HEK293 (cell line): ENCODE data around the gene TPD52L3.

ENCODE experiments used
- CTCF ChIA-PET: fragments of 350-600 bp; formaldehyde crosslinking; extraction: SDS; loops from one replicate; lab custom pipeline; 2021; ENCODE audit warnings: antibody characterized with exemption; lab: Yijun Ruan, JAX
- POLR2A ChIA-PET: fragments of 300-600 bp; formaldehyde crosslinking; extraction: SDS; loops from one replicate; lab custom pipeline; 2020; ENCODE audit warnings: antibody characterized with exemption, inconsistent platforms; lab: Yijun Ruan, JAX
- H3K27ac ChIP-seq: fragments of 200-500 bp; sonication (Bioruptor generic); 2 replicates; pipeline ENCODE4 v1.5.1; 2014; ENCODE audit warnings: low read depth, low read length, control low read depth, inconsistent platforms; ENCODE audit errors: extremely low read depth
- H3K36me3 ChIP-seq, 2 experiments: fragments of 200-500 bp in 1 of 2; sonication (Bioruptor generic) in 1 of 2; 1 replicate in 1 of 2; 2 replicates in 1 of 2; pipeline ENCODE4 v1.5.1; 2014 to 2017; ENCODE audit warnings: inconsistent platforms in 2 of 2, low read length in 2 of 2; ENCODE audit not compliant: control insufficient read depth in 2 of 2, insufficient read depth in 1 of 2
- H3K4me1 ChIP-seq: fragments of 200-500 bp; sonication (Bioruptor generic); 2 replicates; pipeline ENCODE4 v1.5.1; 2014; ENCODE audit warnings: mild to moderate bottlenecking, low read length, inconsistent platforms; ENCODE audit not compliant: control insufficient read depth, insufficient read depth
- H3K4me3 ChIP-seq: 2 replicates; pipeline ENCODE4 v1.5.1; 2011; ENCODE audit warnings: low read depth, mild to moderate bottlenecking, control low read depth, low read length, moderate library complexity
- H3K9me3 ChIP-seq: fragments of 200-500 bp; sonication (Bioruptor generic); 2 replicates; pipeline ENCODE4 v1.5.1; 2014; ENCODE audit warnings: low read depth, low read length, inconsistent platforms; ENCODE audit not compliant: control insufficient read depth, insufficient read depth
- GLI4 ChIP-seq: fragments of 450-650 bp; formaldehyde crosslinking; IDR thresholded peaks from 2 replicates; pipeline ENCODE4 v1.5.1; 2016; ENCODE audit warnings: missing biosample characterization, missing genetic modification characterization
- HOXD13 ChIP-seq: sonication (generic); formaldehyde crosslinking; IDR thresholded peaks from 2 replicates; pipeline ENCODE4 v1.8.0; 2022; ENCODE audit warnings: missing genetic modification reagents, borderline replicate concordance
- KLF8 ChIP-seq: fragments of 450-650 bp; formaldehyde crosslinking; IDR thresholded peaks from 2 replicates; pipeline ENCODE4 v1.5.1; 2016; ENCODE audit warnings: missing biosample characterization, missing genetic modification characterization
- OSR2 ChIP-seq: fragments of 450-650 bp; formaldehyde crosslinking; IDR thresholded peaks from 2 replicates; pipeline ENCODE4 v1.5.1; 2016; ENCODE audit warnings: missing biosample characterization, missing genetic modification characterization
- RBAK ChIP-seq: fragments of 450-650 bp; formaldehyde crosslinking; IDR thresholded peaks from 2 replicates; pipeline ENCODE4 v1.5.1; 2016; ENCODE audit warnings: missing biosample characterization, missing genetic modification characterization
- SETDB1 ChIP-seq: IDR thresholded peaks from one replicate; pipeline ENCODE4 v1.6.1; 2017; ENCODE audit warnings: mild to moderate bottlenecking, low read length, moderate library complexity, mixed read lengths; ENCODE audit not compliant: insufficient read length
- SP7 ChIP-seq: fragments of 450-650 bp; formaldehyde crosslinking; IDR thresholded peaks from 2 replicates; pipeline ENCODE4 v1.5.1; 2016; ENCODE audit warnings: missing biosample characterization, missing genetic modification characterization
- ZBTB20 ChIP-seq: fragments of 450-650 bp; formaldehyde crosslinking; IDR thresholded peaks from 2 replicates; pipeline ENCODE4 v1.5.1; 2016; ENCODE audit warnings: missing biosample characterization, missing genetic modification characterization
- ZFHX2 ChIP-seq: fragments of 450-650 bp; formaldehyde crosslinking; conservative IDR thresholded peaks from 2 replicates; pipeline ENCODE4 v1.5.1; 2016; ENCODE audit warnings: missing biosample characterization, missing genetic modification characterization
- ZFP69B ChIP-seq: fragments of 450-650 bp; formaldehyde crosslinking; IDR thresholded peaks from 2 replicates; pipeline ENCODE4 v1.5.1; 2016; ENCODE audit warnings: missing biosample characterization, missing genetic modification characterization
- ZIC2 ChIP-seq: fragments of 450-650 bp; formaldehyde crosslinking; IDR thresholded peaks from 2 replicates; pipeline ENCODE4 v1.5.1; 2016; ENCODE audit warnings: missing biosample characterization, missing genetic modification characterization
- ZNF132 ChIP-seq: fragments of 450-650 bp; formaldehyde crosslinking; IDR thresholded peaks from 2 replicates; pipeline ENCODE4 v1.5.1; 2017; ENCODE audit warnings: missing biosample characterization, missing genetic modification characterization, borderline replicate concordance
- ZNF148 ChIP-seq: fragments of 450-650 bp; formaldehyde crosslinking; IDR thresholded peaks from 2 replicates; pipeline ENCODE4 v1.5.0; 2017; ENCODE audit warnings: missing biosample characterization, missing genetic modification characterization, borderline replicate concordance
- ZNF211 ChIP-seq: fragments of 450-650 bp; formaldehyde crosslinking; IDR thresholded peaks from 2 replicates; pipeline ENCODE4 v1.5.1; 2016; ENCODE audit warnings: low read depth, missing biosample characterization, missing genetic modification characterization
- ZNF302 ChIP-seq: fragments of 450-650 bp; formaldehyde crosslinking; IDR thresholded peaks from 2 replicates; pipeline ENCODE4 v1.5.1; 2016; ENCODE audit warnings: missing biosample characterization, missing genetic modification characterization, low read depth
- ZNF514 ChIP-seq: fragments of 450-650 bp; formaldehyde crosslinking; IDR thresholded peaks from 2 replicates; pipeline ENCODE4 v1.5.1; 2016; ENCODE audit warnings: missing biosample characterization, missing genetic modification characterization
- ZNF521 ChIP-seq: fragments of 450-650 bp; formaldehyde crosslinking; IDR thresholded peaks from 2 replicates; pipeline ENCODE4 v1.5.1; 2017; ENCODE audit warnings: missing biosample characterization, mild to moderate bottlenecking, missing genetic modification characterization
- ZNF548 ChIP-seq: fragments of 450-650 bp; formaldehyde crosslinking; IDR thresholded peaks from 2 replicates; pipeline ENCODE4 v1.5.1; 2016; ENCODE audit warnings: missing biosample characterization, missing genetic modification characterization
- ZNF585B ChIP-seq: fragments of 450-650 bp; formaldehyde crosslinking; IDR thresholded peaks from 2 replicates; pipeline ENCODE4 v1.5.1; 2016; ENCODE audit warnings: missing biosample characterization, missing genetic modification characterization
- ZNF600 ChIP-seq: fragments of 450-650 bp; formaldehyde crosslinking; IDR thresholded peaks from 2 replicates; pipeline ENCODE4 v1.5.1; 2016; ENCODE audit warnings: missing biosample characterization, missing genetic modification characterization
- ZNF621 ChIP-seq: fragments of 450-650 bp; formaldehyde crosslinking; IDR thresholded peaks from 2 replicates; pipeline ENCODE4 v1.5.1; 2017; ENCODE audit warnings: missing biosample characterization, missing genetic modification characterization
- ZNF626 ChIP-seq: fragments of 450-650 bp; sonication (Bioruptor Pico); formaldehyde crosslinking; IDR thresholded peaks from 2 replicates; pipeline ENCODE4 v1.5.1; 2018; ENCODE audit warnings: missing biosample characterization, missing genetic modification characterization, inconsistent platforms
- ZNF785 ChIP-seq: fragments of 450-650 bp; formaldehyde crosslinking; IDR thresholded peaks from 2 replicates; pipeline ENCODE4 v1.5.1; 2016; ENCODE audit warnings: missing biosample characterization, missing genetic modification characterization
- ZSCAN30 ChIP-seq: fragments of 450-650 bp; IDR thresholded peaks from 2 replicates; pipeline ENCODE4 v1.5.1; 2018; ENCODE audit warnings: missing biosample characterization, mild to moderate bottlenecking, missing genetic modification characterization, moderate library complexity
- ZSCAN4 ChIP-seq: fragments of 450-650 bp; formaldehyde crosslinking; IDR thresholded peaks from 2 replicates; pipeline ENCODE4 v1.5.1; 2017; ENCODE audit warnings: missing biosample characterization, missing genetic modification characterization
- ZXDB ChIP-seq: fragments of 450-650 bp; formaldehyde crosslinking; IDR thresholded peaks from 2 replicates; pipeline ENCODE4 v1.5.1; 2016; ENCODE audit warnings: missing biosample characterization, missing genetic modification characterization

Gene TPD52L3

GRCh38 chr9:6356441-6356840, 28.3 kb downstream of the TPD52L3 start:
- Histone ChIP-seq H3K4me3 (no peak overlapping the region), H3K36me3 (no peaks in the 10 kb centered on the region), H3K9me3 (no peaks in the 10 kb centered on the region), H3K4me1 (no peaks in the 10 kb centered on the region)
- POLR2A ChIA-PET = no interaction called here
- CTCF ChIA-PET = interaction anchor here (0.5 to 2.5 kb wide), 4 partner anchors 8 to 350 kb away, joined by 3 to 10 read pairs (median 4); no protein-coding TSS in a partner anchor
- TF ChIP-seq SP7 (tag by site-specific recombination) (no peak), ZNF626 (no peak), ZFHX2 (tag by site-specific recombination) (no peak), ZNF132 (no peak), ZNF148 (tag by site-specific recombination) (no peak), ZNF621 (tag by site-specific recombination) (no peak), KLF8 (no peak), ZNF548 (tag by site-specific recombination) (no peak), ZNF521 (tag by site-specific recombination) (no peak), ZNF785 (tag by site-specific recombination) (no peak)
- TF ChIP-seq, all 188 proteins: peak for 0
- H3K27ac ChIP-seq = no peak overlapping the region

- POLR2A ChIA-PET = no interaction called here
- CTCF ChIA-PET = interaction anchor here (0.5 to 2.5 kb wide), 7 partner anchors 8 to 349 kb away, joined by 3 to 10 read pairs (median 4); no protein-coding TSS in a partner anchor
- TF ChIP-seq RBAK (tag by site-specific recombination) (no peak), ZFP69B (tag by site-specific recombination) (no peak), SETDB1 (no peak), HOXD13 (CRISPR knock-in tag) (no peak), ZXDB (no peak), ZNF211 (no peak), ZNF514 (no peak), GLI4 (tag by site-specific recombination) (no peak), ZBTB20 (no peak), ZNF585B (tag by site-specific recombination) (no peak), ZIC2 (no peak), ZFHX2 (tag by site-specific recombination) (no peak), OSR2 (tag by site-specific recombination) (no peak), ZNF302 (tag by site-specific recombination) (no peak), ZNF600 (tag by site-specific recombination) (no peak), ZSCAN30 (tag by site-specific recombination) (no peak), ZSCAN4 (tag by site-specific recombination) (no peak)
Measured at GRCh38 chr9:6356904-6357303, 28.7 kb downstream of the TPD52L3 start.

More at GRCh38 chr9:6356904-6357303, 28.7 kb downstream of the TPD52L3 start:
- no peaks in the 10 kb centered on the region for H3K4me1 ChIP-seq
- no peaks in the 10 kb centered on the region for H3K36me3 ChIP-seq
- no peaks in the 10 kb centered on the region for H3K9me3 ChIP-seq
- H3K4me3 ChIP-seq = no peak overlapping the region
- no peak overlapping the region for H3K27ac ChIP-seq
